Right lobe of liver (tissue), 4 donors: ENCODE measurements around the gene GATAD2B.
A peak's percentile ranks its signal among the peaks of the same experiment; 100 is the strongest.

ENCODE experiments used
- CTCF ChIP-seq, 4 donors: fragments of 200-600 bp in 3 of 4; fragments of 450-650 bp in 1 of 4; IDR thresholded peaks; one replicate each; pipeline versions ENCODE4 v1.5.1 to v1.8.0; 2016 to 2022; ENCODE audit warnings: antibody characterized with exemption in 4 of 4, mild to moderate bottlenecking in 2 of 4
- POLR2A ChIP-seq: fragments of 450-650 bp; IDR thresholded peaks from one replicate; pipeline ENCODE4 v1.6.1; 2017; ENCODE audit warnings: antibody characterized with exemption, mild to moderate bottlenecking
- donor health status: DM: no; HTN: no; CAD: no.
- donor health status: DM: no; HTN: no; CAD: no.
- donor health status: DM: no; HTN: yes; CAD: no.

- TF ChIP-seq CTCF (IDR thresholded peaks at IDR 0.05) (peak in 2 of 4 donors; percentile 6 to 20), POLR2A (peak; percentile 94)
Observed at GRCh38 chr1:153783233-153784190, 139.3 kb downstream of the GATAD2B start.
